HL-60 (cell line): ENCODE results near the gene CAMK1D.

Source experiments
- DNase-seq, 2 experiments: peaks; one replicate each; pipeline ENCODE4 v3.0.0-alpha.2; 2010 to 2020; ENCODE audit warnings: low read depth in 1 of 2, low spot score in 1 of 2
- H3K27ac ChIP-seq: fragments of 250-450 bp; sonication (Bioruptor Pico); replicated peaks from 2 replicates; pipeline ENCODE4 v1.5.1; 2020; ENCODE audit warnings: mild to moderate bottlenecking, moderate library complexity
- H3K27me3 ChIP-seq: fragments of 250-450 bp; sonication (Bioruptor Pico); 2 replicates; pipeline ENCODE4 v1.5.1; 2021; ENCODE audit warnings: mild to moderate bottlenecking, moderate library complexity; ENCODE audit not compliant: insufficient read depth, poor library complexity, severe bottlenecking
- H3K4me3 ChIP-seq: replicated peaks from 2 replicates; pipeline ENCODE4 v1.5.1; 2011; ENCODE audit warnings: mild to moderate bottlenecking, control low read depth, low read length; ENCODE audit not compliant: insufficient read depth
- GABPA ChIP-seq: IDR thresholded peaks from 2 replicates; pipeline ENCODE4 v1.6.1; 2012; ENCODE audit warnings: low read depth
- POLR2AphosphoS5 ChIP-seq: IDR thresholded peaks from 2 replicates; pipeline ENCODE4 v1.6.1; 2012; ENCODE audit warnings: low read depth
- SPI1 ChIP-seq: IDR thresholded peaks from 2 replicates; pipeline ENCODE4 v1.6.1; 2012; ENCODE audit warnings: low read depth, mild to moderate bottlenecking, borderline replicate concordance
- TF ChIP-seq, protein P1 (sequence below): IDR thresholded peaks from 2 replicates; pipeline ENCODE4 v1.6.1; 2012; ENCODE audit warnings: low read depth; ENCODE audit not compliant: insufficient replicate concordance
- TF ChIP-seq, protein P2 (sequence below): IDR thresholded peaks from one replicate; pipeline ENCODE4 v1.5.1; 2011; ENCODE audit warnings: low read length, control low read depth, inconsistent platforms; ENCODE audit not compliant: insufficient read depth

Gene CAMK1D

DNA sequence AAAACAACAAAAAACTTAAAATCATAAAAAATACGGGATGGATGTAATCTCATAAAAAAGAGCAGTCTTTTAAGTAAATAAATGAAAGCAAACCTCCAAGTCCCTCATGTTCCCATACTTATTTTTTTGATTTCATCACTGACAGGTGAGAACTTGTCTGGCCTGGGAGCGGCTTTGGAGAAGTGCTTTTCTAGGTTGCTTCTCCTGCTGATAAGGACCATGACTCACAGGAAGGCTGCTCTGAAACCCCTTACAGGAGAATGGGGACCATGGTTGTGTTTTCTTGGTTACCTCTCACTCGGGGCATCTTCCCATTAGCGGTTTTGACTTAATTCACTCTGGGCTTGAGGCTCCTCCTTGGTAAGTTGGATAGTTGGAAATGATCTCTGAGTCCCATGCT is 237.4 kb downstream of the CAMK1D start:
- H3K27me3 ChIP-seq = no peaks in the 10 kb centered on the region
- H3K27ac ChIP-seq = no peak overlapping the region
- no peak for TF ChIP-seq SPI1
- TF ChIP-seq, protein P1, sequence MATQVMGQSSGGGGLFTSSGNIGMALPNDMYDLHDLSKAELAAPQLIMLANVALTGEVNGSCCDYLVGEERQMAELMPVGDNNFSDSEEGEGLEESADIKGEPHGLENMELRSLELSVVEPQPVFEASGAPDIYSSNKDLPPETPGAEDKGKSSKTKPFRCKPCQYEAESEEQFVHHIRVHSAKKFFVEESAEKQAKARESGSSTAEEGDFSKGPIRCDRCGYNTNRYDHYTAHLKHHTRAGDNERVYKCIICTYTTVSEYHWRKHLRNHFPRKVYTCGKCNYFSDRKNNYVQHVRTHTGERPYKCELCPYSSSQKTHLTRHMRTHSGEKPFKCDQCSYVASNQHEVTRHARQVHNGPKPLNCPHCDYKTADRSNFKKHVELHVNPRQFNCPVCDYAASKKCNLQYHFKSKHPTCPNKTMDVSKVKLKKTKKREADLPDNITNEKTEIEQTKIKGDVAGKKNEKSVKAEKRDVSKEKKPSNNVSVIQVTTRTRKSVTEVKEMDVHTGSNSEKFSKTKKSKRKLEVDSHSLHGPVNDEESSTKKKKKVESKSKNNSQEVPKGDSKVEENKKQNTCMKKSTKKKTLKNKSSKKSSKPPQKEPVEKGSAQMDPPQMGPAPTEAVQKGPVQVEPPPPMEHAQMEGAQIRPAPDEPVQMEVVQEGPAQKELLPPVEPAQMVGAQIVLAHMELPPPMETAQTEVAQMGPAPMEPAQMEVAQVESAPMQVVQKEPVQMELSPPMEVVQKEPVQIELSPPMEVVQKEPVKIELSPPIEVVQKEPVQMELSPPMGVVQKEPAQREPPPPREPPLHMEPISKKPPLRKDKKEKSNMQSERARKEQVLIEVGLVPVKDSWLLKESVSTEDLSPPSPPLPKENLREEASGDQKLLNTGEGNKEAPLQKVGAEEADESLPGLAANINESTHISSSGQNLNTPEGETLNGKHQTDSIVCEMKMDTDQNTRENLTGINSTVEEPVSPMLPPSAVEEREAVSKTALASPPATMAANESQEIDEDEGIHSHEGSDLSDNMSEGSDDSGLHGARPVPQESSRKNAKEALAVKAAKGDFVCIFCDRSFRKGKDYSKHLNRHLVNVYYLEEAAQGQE = no peak
- TF ChIP-seq POLR2AphosphoS5 = no peak
- TF ChIP-seq GABPA = no peak
- no peak for DNase-seq
- H3K4me3 ChIP-seq = no peak overlapping the region

DNA sequence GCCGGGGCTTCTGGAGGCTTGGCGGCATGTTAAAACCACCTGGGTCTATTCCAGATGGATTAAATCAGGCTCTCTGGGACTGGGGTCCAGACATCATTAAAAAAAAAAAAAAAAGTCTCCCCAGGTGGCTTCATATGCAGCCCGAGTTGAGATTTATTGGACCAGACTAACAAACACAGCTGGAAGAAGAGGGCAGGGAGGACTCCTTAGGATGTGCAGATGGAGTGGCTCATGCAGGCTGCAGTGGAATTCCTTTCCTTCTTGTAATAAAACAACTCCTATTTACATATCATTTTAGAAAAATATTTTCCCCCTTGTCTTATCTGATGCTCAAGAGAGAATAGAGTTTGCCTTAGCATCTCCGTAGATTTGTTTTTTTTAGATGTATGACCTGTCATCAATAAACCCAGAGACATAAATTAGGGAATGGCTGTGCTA is 238.1 kb downstream of the CAMK1D start:
- Histone ChIP-seq H3K27me3 (no peaks in the 10 kb centered on the region), H3K27ac (no peak overlapping the region), H3K4me3 (no peak overlapping the region)
- no peak for DNase-seq
- TF ChIP-seq, protein P1 = no peak
- no peak for TF ChIP-seq POLR2AphosphoS5

DNA sequence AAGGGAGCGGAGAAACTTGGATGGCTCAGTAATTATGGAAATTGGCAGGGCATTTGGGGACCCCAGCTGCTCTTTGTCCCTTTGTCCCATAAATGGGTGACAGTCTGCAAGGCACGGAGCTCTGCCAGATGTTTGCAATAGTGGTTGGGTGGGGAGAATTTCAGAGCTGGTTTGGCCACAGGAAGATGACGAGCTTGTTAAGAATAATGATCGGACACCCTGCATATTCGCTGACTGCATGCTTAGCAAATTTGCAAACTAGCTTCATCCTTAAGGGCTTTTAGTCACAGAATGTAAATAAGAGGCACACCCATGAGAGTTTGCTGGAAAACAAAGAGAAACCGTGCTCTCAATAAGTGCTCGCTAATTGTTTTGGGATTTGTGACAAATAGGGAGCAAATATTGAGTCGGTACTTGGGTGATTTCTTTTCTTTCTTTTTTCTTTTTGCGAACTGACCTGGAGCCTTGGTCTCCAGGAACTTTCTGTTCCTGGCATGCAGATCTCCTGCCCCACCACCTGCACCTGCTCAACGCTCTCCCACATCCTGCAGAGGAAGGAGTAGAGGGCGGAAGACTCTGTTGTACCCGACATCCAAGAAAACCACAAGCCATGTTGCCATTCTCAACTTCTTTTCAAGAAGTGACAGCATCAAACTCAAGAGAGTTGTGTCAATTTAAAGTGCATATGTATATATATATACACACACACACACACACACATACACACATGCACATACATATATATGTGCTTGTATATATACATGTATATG is 238.9 kb downstream of the CAMK1D start:
- no peak overlapping the region for H3K4me3 ChIP-seq
- DNase-seq = no peak
- TF ChIP-seq GABPA = no peak
- TF ChIP-seq, protein P1 = no peak
- TF ChIP-seq, protein P2, sequence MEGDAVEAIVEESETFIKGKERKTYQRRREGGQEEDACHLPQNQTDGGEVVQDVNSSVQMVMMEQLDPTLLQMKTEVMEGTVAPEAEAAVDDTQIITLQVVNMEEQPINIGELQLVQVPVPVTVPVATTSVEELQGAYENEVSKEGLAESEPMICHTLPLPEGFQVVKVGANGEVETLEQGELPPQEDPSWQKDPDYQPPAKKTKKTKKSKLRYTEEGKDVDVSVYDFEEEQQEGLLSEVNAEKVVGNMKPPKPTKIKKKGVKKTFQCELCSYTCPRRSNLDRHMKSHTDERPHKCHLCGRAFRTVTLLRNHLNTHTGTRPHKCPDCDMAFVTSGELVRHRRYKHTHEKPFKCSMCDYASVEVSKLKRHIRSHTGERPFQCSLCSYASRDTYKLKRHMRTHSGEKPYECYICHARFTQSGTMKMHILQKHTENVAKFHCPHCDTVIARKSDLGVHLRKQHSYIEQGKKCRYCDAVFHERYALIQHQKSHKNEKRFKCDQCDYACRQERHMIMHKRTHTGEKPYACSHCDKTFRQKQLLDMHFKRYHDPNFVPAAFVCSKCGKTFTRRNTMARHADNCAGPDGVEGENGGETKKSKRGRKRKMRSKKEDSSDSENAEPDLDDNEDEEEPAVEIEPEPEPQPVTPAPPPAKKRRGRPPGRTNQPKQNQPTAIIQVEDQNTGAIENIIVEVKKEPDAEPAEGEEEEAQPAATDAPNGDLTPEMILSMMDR = no peak
- H3K27ac ChIP-seq = no peak overlapping the region
- no peaks in the 10 kb centered on the region for H3K27me3 ChIP-seq

DNA sequence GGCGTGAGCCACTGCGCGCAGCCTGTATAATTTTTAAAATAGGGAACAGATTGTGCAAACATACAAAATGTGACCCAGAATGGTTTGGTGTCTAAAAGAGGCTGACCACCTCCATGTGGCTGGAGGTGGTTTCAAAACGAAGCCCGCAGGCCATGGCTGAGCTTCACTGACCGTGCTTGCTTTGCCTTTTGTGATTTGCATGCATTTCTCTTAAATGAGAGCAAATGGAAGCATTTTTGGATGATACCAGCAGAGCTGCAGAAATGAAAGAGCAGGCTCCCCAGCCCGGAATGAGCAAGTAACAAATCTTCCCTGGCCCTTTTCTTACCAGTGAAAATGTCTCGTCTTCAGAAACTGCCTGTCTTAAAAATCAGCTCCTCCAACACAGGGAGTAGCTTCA is 239.9 kb downstream of the CAMK1D start:
- H3K27me3 ChIP-seq = no peaks in the 10 kb centered on the region
- no peak overlapping the region for H3K4me3 ChIP-seq
- no peak for DNase-seq
- H3K27ac ChIP-seq = no peak overlapping the region
- no peak for TF ChIP-seq SPI1
- TF ChIP-seq GABPA = no peak
- TF ChIP-seq POLR2AphosphoS5 = no peak
- TF ChIP-seq, protein P1 = no peak
- TF ChIP-seq, protein P2 = no peak
